ENCODE results near the gene ADAMTS17.

The ADAMTS17 gene, protein sequence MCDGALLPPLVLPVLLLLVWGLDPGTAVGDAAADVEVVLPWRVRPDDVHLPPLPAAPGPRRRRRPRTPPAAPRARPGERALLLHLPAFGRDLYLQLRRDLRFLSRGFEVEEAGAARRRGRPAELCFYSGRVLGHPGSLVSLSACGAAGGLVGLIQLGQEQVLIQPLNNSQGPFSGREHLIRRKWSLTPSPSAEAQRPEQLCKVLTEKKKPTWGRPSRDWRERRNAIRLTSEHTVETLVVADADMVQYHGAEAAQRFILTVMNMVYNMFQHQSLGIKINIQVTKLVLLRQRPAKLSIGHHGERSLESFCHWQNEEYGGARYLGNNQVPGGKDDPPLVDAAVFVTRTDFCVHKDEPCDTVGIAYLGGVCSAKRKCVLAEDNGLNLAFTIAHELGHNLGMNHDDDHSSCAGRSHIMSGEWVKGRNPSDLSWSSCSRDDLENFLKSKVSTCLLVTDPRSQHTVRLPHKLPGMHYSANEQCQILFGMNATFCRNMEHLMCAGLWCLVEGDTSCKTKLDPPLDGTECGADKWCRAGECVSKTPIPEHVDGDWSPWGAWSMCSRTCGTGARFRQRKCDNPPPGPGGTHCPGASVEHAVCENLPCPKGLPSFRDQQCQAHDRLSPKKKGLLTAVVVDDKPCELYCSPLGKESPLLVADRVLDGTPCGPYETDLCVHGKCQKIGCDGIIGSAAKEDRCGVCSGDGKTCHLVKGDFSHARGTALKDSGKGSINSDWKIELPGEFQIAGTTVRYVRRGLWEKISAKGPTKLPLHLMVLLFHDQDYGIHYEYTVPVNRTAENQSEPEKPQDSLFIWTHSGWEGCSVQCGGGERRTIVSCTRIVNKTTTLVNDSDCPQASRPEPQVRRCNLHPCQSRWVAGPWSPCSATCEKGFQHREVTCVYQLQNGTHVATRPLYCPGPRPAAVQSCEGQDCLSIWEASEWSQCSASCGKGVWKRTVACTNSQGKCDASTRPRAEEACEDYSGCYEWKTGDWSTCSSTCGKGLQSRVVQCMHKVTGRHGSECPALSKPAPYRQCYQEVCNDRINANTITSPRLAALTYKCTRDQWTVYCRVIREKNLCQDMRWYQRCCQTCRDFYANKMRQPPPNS

DNA sequence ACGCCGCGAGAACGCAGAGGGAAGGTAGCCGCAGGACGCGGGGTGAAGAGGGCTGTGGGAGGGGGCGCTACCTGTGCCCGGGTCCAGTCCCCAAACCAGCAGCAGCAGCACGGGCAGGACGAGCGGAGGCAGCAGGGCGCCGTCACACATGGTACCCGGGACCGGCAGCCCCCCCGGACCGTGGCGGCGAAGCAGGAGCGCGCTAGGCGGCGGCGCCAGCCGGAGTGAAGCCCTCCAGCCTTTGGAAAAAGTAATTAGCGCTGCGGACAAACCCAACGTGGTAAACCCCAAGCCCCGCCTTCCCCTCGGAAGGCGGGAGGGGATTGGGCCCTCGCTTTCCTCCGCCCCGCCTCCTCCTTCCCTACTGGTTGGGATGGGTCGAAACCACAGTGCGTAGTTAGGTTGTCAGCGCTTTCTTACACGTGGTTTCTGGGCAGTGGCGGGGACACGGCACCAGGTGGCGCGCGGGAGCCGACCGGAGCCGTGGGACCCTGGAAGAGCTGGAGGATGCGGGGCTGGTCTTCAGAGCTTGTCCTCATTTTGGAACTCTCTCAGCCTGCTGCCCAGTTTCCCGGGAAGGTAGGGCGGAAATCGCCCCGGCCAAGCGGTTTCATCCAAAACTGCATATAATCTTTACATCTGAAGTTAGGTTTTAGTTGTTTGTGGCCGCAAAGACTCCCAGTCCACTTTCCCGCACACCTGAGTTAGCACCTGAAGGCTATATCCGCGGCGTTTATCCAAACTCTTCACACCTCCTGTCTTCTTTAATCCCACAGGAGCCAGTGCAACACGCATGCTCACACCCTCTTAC, at the start of gene ADAMTS17:
Gene ADAMTS17, minus strand, starts transcription at position 226 of the 811 bp plus-strand sequence. Its CDS starts 76 bp downstream, at position 150.
- peak; percentile 90 for DNase-seq

DNA sequence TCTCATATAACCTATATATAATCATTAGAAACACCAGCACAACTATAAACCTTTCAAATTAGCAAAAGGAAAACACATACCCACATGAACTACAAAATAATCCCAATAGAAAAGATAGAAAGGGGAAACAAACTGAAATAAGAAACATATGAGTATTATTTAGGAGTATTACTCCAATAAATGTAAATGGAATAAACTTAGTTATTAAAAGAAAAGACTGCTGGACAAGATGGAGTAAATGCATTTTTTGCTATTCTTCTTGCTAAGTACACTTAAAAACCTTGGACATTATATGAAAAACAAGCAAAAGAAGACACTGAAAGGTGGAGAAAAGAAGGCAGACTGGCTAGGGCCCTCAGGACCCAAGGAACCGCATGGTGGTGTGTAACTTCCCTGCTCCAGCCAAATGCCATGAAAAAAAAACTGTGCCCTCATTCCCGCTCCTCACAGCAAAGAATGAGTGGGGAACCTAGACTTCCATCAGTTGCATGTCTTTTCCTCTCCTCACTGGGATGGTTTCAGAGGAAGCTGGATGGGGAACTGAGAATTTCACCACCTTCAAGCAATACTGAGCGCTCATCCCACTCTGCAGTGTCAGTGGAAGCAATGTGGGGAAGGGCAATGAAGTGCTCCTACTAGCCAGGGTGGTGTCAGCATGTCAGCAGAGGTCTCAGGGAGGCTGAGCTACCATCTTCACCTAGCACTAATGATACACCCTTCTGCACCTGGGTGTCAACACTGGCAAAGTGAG, 43.7 kb upstream of the ADAMTS17 start:
- no peak for DNase-seq

DNA sequence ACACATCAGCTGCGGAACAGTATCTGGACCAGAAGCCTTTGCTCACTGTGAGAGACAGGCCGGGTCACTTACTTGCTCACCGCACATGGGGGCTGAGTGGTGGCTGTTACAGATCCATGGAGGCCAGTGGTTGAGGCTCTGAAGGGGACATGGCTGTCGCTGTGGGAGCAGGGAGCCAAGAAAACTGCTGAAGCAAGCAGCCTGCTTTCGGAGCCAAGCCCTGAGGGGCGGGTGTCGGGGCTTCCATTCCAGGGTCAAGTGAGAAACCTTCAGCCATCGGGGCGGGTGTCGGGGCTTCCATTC, 42.3 kb upstream of the ADAMTS17 start:
- no peak for DNase-seq

DNA sequence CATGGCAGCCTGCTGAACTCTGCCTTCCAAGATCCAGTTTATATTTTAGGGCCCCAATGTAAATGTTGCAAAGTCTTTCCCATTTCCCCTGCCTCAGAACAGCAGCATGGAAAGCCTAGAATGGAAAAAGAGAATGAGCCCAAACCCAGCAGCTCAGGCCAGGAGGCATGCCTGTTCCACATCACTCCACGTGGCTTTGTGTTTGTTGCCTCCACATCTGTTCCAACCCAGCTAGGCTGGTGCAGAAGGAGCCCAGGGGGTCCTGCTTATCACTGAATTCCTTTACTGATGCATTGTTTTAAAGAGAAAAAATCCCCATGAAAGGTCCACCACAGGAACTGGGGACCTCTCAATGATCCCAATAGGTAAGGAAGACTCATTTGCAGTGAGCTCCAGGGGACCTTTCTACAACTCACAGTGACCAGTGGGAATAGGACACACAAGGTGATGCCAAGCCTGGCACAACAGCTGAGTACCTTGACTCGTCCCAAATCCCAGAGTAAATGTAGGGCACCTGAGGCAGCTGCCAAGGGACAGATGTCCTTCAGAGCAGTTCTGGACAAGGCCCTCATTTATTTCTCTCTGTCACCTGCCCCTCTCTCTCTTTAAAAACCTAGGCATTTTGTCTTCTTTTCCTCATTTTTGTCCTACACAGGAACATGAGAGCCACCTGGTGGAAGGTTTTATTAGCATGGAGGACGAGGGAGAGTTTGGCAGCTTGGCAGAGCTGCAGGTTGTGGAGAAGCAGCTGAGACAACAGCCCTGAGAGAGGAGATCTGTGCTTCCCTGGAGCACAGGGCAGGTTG, 41.7 kb upstream of the ADAMTS17 start:
- no peak for DNase-seq

DNA sequence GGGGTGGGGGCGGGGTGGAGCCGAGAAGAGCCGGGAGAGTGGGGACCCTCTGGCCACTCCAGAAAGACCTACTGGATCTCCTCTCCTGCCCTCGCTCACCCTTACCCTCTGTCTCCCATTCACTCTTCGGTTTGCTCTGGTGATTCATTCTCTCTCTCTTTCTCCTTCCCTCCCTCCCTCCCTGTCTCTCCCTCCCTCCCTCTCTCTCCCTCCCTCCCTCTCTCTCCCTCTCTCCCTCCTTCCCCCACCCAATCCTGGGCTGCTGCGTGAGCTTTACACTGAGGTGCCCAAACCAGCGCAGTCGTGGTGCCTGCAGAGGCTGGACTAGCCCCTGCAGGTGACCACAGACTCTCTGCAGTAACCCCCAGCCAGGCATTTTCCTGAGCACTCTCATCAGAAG, 32.2 kb upstream of the ADAMTS17 start:
- no peak for DNase-seq

DNA sequence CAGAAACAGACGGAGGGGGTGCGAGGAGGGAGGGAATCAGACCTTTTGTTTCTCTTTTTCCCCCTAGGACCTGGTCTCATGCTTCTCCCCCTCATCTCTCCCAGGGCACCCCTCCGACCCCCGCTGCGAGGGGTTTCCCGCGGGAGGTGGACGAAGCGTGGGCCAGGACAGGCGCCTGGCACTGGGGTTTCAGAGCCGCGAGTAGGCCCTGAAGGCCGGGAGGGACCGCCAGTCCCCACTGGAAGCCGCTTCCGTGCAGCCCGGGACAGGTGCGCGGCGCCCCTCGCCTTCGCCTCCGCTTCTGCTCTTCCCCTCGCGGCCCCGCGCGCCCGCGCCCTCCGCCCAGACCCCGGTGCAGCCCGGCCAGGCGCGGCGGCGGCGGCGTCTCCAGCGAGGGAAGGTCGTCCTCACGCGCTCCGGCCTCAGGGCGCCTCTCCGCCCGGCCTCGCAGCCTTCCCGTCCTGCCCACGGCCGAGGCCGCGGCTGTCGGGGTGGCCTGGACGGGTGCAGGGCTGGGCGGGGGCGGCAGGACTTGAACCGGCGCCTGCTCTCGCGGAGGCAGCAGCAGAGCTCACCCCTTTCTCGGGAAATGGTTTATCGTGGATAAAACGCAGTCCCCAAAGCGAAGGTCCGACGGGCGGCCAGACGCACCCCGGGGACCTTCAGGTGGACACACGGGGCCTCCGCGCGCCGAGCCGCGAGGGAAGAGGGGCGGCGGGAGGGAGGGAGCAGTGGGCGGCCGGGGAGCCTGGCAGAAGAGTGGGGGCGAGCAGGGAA, 31.5 kb upstream of the ADAMTS17 start:
- no peak for DNase-seq

DNA sequence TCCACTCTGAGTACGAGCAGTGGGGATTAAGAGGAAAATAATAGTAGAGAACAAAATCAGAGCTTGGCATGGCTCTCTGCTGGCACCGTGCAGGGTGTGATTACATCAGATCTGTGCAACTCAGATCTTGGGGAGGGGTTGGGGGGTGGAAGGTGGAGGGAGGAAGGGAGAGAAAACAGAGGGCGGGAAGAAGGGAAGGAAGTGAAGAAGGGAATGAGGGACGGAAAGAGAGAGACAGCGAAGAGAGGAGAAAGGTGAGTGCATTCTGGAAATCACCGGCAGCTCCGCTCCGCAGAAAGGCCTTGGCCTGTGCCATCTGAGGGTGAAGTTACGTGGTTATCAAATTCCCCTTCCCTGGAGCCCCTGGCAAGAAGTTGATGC, 31.0 kb upstream of the ADAMTS17 start:
- DNase-seq = no peak

DNA sequence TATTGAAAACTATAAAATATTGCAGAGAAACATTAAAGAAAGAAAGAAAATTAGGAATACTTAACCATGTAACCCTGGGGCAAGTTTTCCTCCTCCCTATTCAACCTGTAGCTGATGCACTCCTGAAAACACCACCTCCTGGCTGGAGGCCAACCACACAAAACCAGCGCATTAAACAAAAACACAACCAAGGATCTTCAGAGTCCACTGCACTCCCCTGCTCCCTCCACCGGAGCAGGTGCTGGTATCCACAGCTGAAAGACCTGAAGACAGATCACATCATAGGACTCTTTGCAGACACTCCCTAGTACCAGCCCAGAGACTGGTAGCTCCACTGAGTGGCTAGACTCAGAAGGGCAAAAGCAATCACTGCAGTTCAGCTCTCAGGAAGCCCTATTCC, 13.6 kb upstream of the ADAMTS17 start:
- DNase-seq = no peak

DNA sequence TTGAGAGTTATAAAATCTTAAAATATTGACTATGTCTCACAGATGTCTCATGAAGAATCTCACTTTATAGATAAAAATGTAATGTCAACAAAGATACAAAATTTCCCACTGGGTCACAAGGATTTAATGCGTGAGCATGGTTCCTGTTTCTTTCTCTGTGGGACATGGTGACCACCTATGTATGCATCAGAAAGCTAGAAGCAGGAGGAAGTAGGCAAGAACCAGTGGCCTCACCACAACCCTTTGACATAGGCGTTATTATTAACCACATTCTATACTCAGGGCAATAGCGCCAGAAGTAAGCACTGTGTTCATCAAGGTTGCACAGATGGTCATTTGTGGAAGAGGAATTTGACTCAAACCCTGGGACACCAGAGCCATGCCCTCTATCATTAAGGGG, 11.7 kb upstream of the ADAMTS17 start:
- DNase-seq = no peak

DNA sequence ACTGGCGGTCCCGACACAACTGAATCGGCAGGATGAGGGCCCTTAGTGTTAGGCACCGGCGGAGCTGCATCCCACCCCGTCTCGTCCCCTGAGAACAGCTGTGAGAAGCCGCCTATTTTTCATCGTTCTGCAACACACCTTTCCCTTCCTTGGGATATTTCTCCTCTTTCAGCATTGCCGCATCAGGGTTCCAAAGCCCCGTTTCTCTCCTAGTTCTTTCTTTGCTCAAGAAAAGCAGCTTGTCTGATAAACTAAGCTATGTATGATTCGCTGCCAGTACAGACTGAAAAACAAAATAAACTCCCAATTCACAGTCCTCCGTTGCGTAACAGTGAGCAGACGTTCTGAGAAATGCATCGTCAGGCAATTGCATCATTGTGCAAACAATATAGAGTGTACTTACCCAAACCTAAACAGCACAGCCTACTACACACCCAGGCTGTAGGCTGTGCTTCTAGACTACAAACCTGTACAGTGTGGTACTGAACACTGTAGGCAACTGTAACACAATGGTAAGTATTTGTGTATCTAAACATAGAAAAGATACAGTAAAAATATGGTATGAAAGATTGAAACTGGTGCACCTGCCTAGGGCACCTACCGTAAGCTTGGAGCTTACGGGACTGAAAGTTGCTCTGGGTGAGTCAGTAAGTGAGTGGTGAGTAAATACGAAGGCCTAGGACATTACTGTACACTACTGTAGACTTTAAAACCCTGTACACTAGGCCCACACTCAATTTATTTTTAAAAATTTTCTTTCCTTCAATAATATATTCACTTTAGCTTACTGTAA, 8.9 kb upstream of the ADAMTS17 start:
- no peak for DNase-seq

DNA sequence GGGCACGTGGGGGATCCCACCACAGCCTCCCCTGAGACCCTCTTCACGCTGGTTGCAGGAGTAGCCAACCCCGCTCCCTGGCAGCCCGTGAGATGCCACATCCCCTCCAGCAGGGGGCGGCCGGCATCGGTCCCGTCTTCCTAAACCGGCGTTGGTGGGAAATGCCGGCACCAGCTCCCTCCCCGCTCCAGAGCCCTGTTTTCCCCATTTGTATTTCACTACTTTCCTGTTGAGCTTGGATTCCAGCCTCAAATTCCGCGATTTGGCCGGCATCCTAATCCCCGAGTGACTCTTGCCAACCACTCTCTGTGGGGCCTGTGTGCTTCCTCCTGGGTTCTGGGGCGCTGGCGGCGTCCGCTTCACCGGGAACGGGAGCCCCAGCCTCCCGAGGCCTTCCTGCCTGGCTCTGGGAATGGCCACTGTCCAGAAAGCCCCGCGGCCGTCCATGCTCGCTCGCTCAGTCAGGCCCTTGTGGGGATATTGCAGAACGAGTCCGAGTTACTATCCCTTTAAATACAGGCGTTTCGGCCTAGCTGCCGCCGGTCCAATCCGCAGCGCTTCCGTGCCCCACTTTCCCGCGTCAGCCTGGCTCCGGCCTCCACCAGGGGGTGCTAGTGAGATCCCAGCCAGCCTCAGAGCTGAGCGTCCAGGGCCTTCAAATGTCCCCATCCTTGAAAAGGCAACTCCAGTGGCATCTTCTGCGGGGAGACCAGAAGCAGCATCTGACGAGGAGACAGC, 8.1 kb upstream of the ADAMTS17 start:
- DNase-seq = peak; percentile 71

DNA sequence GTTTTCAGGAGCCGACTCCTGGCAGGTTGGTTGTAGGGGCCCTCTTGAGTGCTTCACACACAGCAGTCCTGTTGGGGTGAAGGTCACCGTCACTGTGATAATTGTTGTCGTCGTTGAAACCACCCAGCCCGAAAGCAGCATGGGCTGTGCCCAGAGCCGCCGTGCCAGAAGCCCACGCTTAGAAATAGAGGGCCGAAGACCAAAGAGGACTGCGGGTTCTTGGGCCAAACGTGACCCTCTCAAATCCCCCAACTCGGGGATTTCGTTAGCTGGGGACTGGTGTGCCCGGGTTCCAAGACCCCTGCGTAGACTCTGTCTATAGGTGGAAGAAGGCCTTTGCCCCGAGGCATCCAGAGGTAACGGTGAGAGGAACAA, 7.5 kb upstream of the ADAMTS17 start:
- DNase-seq = no peak

DNA sequence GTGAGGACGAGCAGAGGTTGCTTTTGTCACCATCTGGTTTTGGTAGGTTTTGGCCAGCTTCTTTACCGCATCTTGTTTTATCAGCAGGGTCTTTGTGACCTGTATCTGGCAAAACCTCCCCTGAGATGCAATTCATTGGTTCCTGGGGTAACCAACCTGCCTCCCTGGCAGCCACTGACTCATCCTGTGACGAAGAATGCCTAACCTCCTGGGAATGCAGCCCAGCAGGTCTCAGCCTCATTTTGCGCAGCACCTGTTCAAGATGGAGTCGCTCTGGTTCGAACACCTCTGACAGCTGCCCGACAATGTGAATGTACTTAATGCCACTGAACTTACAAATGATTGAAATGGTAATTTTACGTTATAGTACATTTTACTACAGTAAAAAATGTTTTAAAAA, 6.8 kb upstream of the ADAMTS17 start:
- no peak for DNase-seq

DNA sequence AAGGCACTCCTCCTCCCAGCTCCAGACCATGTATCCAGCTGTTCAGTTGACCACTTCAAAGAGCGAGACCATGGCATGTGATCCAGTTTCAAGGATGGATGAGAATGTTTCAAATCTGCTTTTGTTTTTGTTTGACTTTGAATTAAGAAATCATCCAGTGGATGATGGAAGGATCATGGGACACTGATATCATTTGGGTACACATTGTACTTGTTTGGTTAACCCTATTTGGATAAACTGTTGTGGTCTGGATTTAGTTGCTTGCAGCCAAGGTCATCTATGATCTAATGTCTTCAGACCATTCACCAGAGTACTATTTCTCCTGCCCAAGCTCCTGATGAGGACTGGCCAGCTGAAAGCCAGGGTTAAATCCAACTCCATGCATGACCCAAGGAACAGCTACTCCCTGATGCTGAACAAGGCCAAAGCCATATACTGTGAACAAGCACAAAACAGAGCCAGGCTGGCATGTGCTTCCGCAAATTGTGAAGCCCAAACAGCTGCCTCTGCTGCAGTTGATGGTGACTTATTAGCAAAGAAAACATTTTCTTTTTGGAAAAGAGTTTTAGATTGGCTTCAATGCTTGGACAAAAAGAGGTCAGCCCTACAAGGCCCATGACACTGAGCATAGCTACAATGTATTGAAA, 5.2 kb upstream of the ADAMTS17 start:
- no peak for DNase-seq

DNA sequence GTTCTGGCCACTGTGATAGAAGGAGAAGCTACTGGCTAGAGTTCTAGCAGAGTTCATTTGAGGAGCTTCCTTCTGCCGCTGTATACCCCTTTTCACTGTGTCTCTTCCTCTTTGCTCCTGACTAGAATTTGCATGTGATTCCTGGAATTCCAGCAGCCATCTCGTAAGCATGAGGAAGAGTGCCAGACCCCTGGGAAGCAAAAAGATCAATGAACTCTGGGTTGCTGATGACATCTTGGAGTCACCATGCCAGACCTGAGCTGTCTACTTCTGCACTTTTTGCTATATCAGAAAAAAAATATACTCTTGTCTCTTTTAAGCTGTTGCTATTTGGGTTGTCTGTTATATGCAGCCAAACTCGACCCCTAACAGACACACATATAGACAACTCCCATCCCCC, 3.7 kb upstream of the ADAMTS17 start:
- no peak for DNase-seq

DNA sequence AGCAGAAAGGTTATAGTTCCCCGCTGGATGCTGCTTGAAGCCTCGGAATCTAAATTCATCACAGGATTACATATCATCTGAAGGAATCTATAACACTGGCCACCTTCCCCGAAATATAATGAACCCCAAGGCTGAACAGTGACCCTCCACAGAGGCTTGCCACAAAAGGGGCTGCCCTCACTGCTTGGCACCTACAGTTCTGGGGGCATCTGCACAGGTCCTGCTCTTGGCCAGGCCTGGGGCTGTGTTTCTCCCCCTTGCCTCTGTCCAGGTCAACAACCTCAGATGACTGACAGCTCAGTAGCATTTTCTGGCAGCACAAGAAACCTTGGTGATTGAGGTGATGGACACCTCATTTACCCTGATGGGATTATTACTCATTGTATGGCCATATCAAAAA, 1.5 kb upstream of the ADAMTS17 start:
- DNase-seq = no peak

DNA sequence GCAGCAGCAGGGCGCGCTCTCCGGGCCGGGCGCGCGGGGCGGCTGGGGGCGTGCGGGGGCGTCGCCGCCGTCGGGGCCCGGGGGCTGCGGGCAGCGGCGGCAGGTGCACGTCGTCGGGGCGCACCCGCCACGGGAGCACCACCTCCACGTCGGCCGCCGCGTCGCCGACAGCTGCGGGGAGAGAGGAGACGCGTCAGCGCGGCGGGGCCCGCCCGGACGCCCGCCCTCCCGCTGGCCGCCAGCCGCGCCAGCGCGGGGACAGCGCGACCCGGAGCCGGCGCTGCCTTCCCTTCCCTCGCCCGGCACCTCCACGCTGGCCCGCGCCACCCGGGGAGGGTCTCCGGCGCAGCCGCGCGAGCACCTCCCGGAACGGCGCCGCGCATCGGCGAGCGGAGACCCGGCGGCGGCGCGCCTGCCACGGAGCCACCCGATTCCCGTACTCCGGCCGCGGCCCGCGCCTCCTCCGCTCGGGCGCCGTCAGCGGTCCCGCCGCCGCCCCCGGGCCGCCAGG, 481 bp downstream of the ADAMTS17 start:
- DNase-seq = no peak

DNA sequence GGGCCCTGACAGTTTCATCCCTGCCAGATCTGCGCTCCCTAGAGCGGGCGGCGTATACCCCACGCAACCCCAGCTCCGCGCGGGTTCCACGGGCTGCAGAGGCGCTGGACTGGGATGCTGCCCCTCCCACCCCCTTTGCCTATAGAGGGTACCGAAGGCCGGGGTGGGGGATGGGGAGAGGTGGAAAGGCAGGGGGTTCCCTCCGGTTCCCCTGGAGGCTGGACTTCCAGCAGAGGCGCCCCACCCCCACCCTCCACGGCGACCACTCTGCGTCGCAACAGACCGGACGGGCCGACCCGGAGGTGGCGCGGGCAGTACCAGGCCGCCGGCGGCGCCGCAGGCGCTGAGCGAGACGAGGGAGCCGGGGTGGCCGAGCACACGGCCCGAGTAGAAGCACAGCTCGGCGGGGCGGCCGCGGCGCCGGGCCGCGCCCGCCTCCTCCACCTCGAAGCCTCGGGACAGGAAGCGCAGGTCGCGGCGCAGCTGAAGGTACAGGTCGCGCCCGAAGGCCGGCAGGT, 995 bp downstream of the ADAMTS17 start:
- no peak for DNase-seq
